ENCODE data around the gene PRKG1.

DNA sequence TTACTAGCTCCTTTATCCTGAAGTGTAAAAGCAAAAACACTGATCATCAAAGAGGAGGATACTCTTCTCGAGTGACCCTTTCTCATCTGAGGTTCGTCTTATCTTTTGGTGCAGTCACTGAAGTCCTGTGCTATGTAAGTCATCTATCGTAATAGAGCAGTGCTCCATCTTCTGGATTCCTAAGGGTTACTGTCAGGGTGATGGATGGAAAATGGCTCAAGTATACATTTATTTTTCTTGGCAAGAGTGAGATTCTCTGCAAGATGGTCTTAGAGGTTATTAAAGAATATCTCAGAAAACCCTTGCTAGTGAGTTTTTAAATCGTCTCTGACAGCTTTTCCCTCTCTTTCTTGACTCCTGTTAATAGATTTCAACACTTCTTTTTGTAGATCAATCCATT, 12.4 kb downstream of the PRKG1 start:
- TF ChIP-seq, protein P1, sequence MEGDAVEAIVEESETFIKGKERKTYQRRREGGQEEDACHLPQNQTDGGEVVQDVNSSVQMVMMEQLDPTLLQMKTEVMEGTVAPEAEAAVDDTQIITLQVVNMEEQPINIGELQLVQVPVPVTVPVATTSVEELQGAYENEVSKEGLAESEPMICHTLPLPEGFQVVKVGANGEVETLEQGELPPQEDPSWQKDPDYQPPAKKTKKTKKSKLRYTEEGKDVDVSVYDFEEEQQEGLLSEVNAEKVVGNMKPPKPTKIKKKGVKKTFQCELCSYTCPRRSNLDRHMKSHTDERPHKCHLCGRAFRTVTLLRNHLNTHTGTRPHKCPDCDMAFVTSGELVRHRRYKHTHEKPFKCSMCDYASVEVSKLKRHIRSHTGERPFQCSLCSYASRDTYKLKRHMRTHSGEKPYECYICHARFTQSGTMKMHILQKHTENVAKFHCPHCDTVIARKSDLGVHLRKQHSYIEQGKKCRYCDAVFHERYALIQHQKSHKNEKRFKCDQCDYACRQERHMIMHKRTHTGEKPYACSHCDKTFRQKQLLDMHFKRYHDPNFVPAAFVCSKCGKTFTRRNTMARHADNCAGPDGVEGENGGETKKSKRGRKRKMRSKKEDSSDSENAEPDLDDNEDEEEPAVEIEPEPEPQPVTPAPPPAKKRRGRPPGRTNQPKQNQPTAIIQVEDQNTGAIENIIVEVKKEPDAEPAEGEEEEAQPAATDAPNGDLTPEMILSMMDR (conservative IDR thresholded peaks at IDR 0.05 in 1 of 2, IDR thresholded peaks at IDR 0.05 in 1 of 2; ENCODE audit: low read depth in 1 of 2, low read length in 2 of 2), result no peak
- TF ChIP-seq EZH2 (IDR thresholded peaks at IDR 0.05; ENCODE audit: low read length, missing control alignments), result no peak
